Endothelial cell of umbilical vein (primary cell): ENCODE measurements around the gene OXSR1.

ENCODE experiments used
- EZH2 ChIP-seq: IDR thresholded peaks from 2 replicates; pipeline ENCODE4 v1.6.1; 2012; ENCODE audit warnings: borderline replicate concordance, low read depth, mild to moderate bottlenecking, moderate library complexity, low read length, inconsistent platforms; ENCODE audit not compliant: severe bottlenecking
- FOS ChIP-seq: IDR thresholded peaks from 2 replicates; pipeline ENCODE4 v1.6.1; 2011; ENCODE audit warnings: mild to moderate bottlenecking, low read length, moderate library complexity, borderline replicate concordance; ENCODE audit not compliant: insufficient read depth
- JUN ChIP-seq: IDR thresholded peaks from 2 replicates; pipeline ENCODE4 v1.6.1; 2011; ENCODE audit warnings: borderline replicate concordance, low read depth; ENCODE audit not compliant: insufficient read length, insufficient read depth
- MYC ChIP-seq: IDR thresholded peaks from one replicate; pipeline ENCODE4 v1.6.1; 2011; ENCODE audit warnings: mild to moderate bottlenecking, low read depth, low read length
- POLR2A ChIP-seq: IDR thresholded peaks from 2 replicates; pipeline ENCODE4 v1.6.1; 2012; ENCODE audit warnings: low read depth, mild to moderate bottlenecking, control low read depth, low read length
- POLR2AphosphoS5 ChIP-seq: IDR thresholded peaks from 2 replicates; pipeline ENCODE4 v1.6.1; 2012; ENCODE audit warnings: low read depth, mild to moderate bottlenecking, control low read depth, low read length, moderate library complexity; ENCODE audit not compliant: insufficient read depth
- TF ChIP-seq, protein P1 (sequence below), 2 donors: IDR thresholded peaks; 1 replicate in 1 of 2; 2 replicates in 1 of 2; pipeline ENCODE4 v1.5.1; 2011; ENCODE audit warnings: low read length in 2 of 2, mild to moderate bottlenecking in 2 of 2, moderate library complexity in 2 of 2, control low read depth in 1 of 2, inconsistent platforms in 1 of 2, low read depth in 1 of 2; ENCODE audit not compliant: insufficient read depth in 1 of 2; ENCODE audit errors: extremely low read depth in 1 of 2
- TF ChIP-seq, protein P2 (sequence below): IDR thresholded peaks from 2 replicates; pipeline ENCODE4 v1.6.1; 2011; ENCODE audit not compliant: insufficient read depth, insufficient read length

GRCh38 chr3:38121832-38122461 is 43.4 kb upstream of the OXSR1 start:
- no peak for TF ChIP-seq EZH2
- TF ChIP-seq, protein P1, sequence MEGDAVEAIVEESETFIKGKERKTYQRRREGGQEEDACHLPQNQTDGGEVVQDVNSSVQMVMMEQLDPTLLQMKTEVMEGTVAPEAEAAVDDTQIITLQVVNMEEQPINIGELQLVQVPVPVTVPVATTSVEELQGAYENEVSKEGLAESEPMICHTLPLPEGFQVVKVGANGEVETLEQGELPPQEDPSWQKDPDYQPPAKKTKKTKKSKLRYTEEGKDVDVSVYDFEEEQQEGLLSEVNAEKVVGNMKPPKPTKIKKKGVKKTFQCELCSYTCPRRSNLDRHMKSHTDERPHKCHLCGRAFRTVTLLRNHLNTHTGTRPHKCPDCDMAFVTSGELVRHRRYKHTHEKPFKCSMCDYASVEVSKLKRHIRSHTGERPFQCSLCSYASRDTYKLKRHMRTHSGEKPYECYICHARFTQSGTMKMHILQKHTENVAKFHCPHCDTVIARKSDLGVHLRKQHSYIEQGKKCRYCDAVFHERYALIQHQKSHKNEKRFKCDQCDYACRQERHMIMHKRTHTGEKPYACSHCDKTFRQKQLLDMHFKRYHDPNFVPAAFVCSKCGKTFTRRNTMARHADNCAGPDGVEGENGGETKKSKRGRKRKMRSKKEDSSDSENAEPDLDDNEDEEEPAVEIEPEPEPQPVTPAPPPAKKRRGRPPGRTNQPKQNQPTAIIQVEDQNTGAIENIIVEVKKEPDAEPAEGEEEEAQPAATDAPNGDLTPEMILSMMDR (IDR thresholded peaks at IDR 0.05; ENCODE audit: extremely low read depth in 1 of 2, insufficient read depth in 1 of 2, low read depth in 1 of 2, low read length in 2 of 2) = no peak
- TF ChIP-seq POLR2A = no peak
- TF ChIP-seq, protein P2, sequence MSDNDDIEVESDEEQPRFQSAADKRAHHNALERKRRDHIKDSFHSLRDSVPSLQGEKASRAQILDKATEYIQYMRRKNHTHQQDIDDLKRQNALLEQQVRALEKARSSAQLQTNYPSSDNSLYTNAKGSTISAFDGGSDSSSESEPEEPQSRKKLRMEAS = no peak
- no peak for TF ChIP-seq POLR2AphosphoS5
- no peak for TF ChIP-seq JUN
- no peak for TF ChIP-seq MYC
- TF ChIP-seq FOS = no peak
